AG04449 (cell line): ENCODE measurements around the gene RAMP1.

ENCODE experiments used
- CTCF ChIA-PET: fragments of 350-600 bp; formaldehyde crosslinking; extraction: SDS; loops from one replicate; lab custom pipeline; 2021; ENCODE audit warnings: antibody characterized with exemption; lab: Yijun Ruan, JAX
- POLR2A ChIA-PET: fragments of 400-600, 350-600 bp; formaldehyde crosslinking; extraction: SDS; loops from one replicate; lab custom pipeline; 2020; ENCODE audit warnings: antibody characterized with exemption, inconsistent platforms; lab: Yijun Ruan, JAX
- DNase-seq: peaks from one replicate; pipeline ENCODE4 v3.0.0-alpha.2; 2010; ENCODE audit warnings: low read depth, low spot score
- H3K4me3 ChIP-seq: 2 replicates; pipeline ENCODE4 v1.5.1; 2011; ENCODE audit warnings: low read depth, mild to moderate bottlenecking, control low read depth, low read length
- TF ChIP-seq, protein P1 (sequence below): IDR thresholded peaks from one replicate; pipeline ENCODE4 v1.5.1; 2011; ENCODE audit warnings: mild to moderate bottlenecking, moderate library complexity, low read length, control low read depth, inconsistent platforms; ENCODE audit not compliant: insufficient read depth; ENCODE audit errors: missing control alignments

RAMP1 gene

DNA sequence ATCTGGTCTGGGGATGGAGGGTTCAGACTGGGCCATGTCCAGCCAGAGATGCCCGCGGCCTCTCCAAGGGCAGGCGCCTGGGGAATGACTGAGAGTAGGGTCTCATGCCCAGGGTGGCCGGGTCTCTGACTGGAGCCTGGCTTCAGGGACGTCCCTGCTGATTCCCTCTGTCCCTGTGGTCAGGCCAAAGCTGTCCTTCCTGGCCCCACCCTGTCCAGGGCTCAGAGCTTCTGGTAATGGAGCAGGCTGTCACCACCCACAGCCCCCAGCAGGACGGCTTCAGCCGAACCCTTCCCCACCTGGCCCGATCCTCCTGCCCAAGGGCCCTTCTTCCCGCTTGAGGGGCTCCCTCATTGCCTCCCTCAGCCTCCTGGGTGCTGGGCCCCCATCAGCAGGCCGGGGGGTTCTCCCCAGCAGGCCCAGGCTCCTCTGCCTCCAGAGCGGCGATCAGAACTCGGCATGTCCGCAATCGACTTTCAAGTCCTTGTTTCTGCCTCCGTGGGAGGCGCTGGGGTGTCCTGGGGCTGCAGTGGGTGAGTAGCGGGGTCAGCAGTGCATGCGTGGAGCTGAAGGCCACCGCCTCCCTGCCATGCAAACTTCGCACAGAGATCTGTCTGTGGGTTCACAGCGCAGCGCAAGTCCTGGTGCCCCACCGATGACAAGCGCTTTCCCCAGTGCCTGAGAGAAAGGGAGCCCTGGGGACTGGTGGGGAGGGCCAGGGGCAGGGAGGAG lies 18.3 kb downstream of the RAMP1 start:
- ChIA-PET CTCF (no interaction called here), POLR2A (no interaction called here)
- TF ChIP-seq, protein P1, sequence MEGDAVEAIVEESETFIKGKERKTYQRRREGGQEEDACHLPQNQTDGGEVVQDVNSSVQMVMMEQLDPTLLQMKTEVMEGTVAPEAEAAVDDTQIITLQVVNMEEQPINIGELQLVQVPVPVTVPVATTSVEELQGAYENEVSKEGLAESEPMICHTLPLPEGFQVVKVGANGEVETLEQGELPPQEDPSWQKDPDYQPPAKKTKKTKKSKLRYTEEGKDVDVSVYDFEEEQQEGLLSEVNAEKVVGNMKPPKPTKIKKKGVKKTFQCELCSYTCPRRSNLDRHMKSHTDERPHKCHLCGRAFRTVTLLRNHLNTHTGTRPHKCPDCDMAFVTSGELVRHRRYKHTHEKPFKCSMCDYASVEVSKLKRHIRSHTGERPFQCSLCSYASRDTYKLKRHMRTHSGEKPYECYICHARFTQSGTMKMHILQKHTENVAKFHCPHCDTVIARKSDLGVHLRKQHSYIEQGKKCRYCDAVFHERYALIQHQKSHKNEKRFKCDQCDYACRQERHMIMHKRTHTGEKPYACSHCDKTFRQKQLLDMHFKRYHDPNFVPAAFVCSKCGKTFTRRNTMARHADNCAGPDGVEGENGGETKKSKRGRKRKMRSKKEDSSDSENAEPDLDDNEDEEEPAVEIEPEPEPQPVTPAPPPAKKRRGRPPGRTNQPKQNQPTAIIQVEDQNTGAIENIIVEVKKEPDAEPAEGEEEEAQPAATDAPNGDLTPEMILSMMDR: no peak
- no peak for DNase-seq
- H3K4me3 ChIP-seq: no peak overlapping the region

DNA sequence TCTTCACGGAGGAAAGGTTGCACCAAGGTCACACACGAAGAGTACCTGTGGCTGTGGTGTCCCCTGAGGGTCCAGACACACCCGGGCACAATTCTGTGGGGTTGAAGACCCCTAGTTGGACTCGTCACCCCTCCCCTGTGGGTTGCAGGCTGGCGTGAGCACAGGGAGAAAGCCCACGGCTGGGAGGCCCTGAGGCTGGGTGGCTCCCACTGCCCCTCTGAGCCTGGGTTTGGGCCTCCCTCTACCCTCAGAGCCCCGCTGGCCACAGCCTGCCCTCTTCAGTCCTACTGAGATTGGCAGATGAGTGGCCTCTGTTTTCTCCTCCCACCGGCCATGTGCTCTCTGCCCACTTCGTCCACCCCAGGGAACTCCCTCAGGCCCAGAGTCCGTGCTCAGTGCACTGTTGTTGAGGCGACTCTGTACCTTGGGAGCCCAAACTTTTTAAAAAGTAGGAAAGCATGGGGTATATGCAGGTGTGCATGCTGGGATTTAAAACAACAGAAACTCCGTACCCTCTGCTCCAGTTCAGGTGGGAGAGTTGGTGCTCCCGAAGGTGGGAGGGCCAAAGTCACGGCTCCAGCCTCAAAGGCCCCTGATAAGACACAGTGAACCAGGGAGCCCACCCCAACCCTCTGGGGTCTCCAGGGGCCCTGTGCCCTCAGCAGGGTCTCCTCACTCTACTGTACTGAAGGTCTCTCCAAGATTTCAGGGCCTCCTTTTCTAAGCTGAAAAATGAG lies 19.1 kb downstream of the RAMP1 start:
- no peak overlapping the region for H3K4me3 ChIP-seq
- DNase-seq: no peak
- POLR2A ChIA-PET: no interaction called here
- CTCF ChIA-PET: no interaction called here
- TF ChIP-seq, protein P1: no peak

DNA sequence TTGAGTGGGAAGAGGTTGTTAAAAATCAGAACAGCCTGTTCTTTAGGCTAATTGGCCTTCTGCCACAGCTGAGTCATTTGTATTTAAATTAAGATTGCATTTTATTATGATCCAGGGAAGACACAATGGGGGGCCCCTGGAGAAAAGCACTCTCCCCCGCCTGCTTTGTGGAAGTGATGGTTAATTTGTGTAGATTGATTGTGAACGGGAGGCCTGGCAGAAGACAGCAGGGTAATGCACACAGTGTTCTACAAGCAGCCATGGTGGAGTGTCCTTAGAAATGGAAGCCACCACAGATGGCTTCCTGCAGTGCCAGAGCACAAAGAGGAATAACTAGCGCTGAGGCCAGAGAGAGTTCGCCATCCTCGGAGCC lies 19.6 kb downstream of the RAMP1 start:
- POLR2A ChIA-PET: no interaction called here

DNA sequence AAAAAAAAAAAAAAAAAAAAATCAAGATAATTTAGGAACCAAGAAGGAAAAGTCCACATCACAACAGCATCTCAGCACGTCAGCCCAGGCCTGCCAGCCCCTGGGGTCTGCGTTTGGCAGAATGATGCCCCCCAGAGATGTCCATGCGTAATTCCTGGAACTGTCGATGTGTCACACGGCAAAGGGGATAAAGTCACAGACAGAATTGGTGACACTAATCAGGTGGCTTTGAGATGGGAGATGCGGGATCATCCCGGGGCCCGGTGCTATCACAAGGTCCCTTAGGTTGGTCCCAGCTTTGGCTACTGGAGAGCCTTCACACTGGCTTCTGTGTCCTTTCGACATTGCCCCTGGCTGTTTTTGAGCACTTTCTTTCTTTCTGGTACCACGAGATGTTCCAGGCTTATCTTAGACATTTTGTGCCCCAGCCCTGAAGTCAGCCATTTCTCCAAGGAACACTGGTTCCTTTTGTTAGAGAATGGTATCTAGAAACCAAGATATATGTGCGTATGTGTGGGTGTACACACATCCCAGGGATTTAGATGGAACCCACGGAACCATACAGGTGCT lies 20.7 kb downstream of the RAMP1 start:
- POLR2A ChIA-PET: no interaction called here
- CTCF ChIA-PET: no interaction called here
- DNase-seq: no peak
- TF ChIP-seq, protein P1: no peak
- H3K4me3 ChIP-seq: no peak overlapping the region

More for the DNA sequence above, 19.6 kb downstream of the RAMP1 start:
- TF ChIP-seq, protein P1: no peak
- CTCF ChIA-PET: no interaction called here
- H3K4me3 ChIP-seq: no peak overlapping the region
- no peak for DNase-seq

DNA sequence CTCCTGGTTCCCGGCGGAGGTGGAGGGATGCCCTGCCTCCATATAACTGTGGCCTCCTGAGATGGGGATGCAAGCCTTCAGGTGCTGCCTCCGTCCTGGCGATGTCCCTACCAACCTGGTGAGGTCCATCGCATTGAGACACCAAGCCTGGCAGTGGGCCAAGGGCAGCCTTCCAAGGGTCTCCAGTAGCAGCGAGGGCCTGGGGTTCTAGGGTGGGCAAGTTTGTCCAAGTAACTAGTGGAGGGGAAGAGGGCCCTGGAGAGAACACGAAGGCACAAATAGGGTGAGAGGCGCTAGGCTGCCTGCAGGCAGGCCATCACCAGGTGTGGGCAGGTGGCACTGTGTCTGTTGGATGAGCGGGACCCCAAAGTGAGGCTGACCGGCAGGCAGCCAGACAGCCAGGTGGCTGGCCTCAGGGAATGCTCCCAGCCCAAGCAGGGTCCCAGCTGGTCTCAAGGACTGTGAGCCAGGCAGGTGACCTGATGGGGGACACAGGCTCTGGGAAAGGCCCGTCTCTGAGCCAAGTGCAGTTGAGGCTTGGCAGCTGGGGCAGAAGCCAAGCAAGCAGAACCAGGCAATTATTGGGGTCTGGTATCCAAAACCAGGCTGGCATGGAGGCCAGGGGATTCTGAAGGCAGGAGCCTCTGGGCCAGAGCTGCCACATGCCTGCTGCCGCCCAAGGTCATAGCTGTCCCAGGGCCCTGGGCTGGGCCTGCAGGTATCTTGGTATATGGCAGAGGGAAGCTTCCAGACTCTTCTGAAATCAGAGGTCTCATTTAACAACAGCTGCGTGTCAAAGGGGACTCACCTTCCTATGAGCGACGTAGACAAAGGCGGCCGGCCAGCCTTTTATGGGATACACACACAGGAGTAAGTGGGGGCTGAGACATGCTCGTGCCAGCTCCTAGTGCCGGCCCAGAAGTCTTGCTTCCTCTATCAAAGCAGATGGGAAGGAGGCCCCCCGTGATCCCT lies 23.4 kb downstream of the RAMP1 start:
- ChIA-PET CTCF (no interaction called here), POLR2A (interaction anchor here (0.7 kb wide), 1 partner anchor 135 kb away, joined by 4 read pairs; no protein-coding TSS in a partner anchor)
- DNase-seq: no peak
- TF ChIP-seq, protein P1: no peak
- no peak overlapping the region for H3K4me3 ChIP-seq
